Brain microvascular endothelial cell (primary cell): ENCODE data around the gene WNT2.

ENCODE experiments used
- DNase-seq: peaks from one replicate; pipeline ENCODE4 v3.0.0-alpha.2; 2020
- H3K27ac ChIP-seq: fragments of 250-450 bp; sonication (Bioruptor Pico); 2 replicates; pipeline ENCODE4 v1.5.1; 2020; ENCODE audit warnings: mild to moderate bottlenecking, moderate library complexity
- H3K27me3 ChIP-seq: fragments of 250-450 bp; sonication (Bioruptor Pico); replicated peaks from 2 replicates; pipeline ENCODE4 v1.5.1; 2020; ENCODE audit warnings: mild to moderate bottlenecking
- H3K36me3 ChIP-seq: fragments of 250-450 bp; sonication (Bioruptor Pico); replicated peaks from 2 replicates; pipeline ENCODE4 v1.5.1; 2020; ENCODE audit warnings: mild to moderate bottlenecking
- H3K4me3 ChIP-seq: 2 replicates; pipeline ENCODE4 v1.5.1; 2011; ENCODE audit warnings: low read depth, mild to moderate bottlenecking, control low read depth, low read length, moderate library complexity
- in situ Hi-C: cut with HindIII; loops from 2 replicates; pipeline ENCODE4 v1.10.0; 2017; ENCODE audit warnings: low sequenced_read_pairs, low pct_ligation_motif_present
- TF ChIP-seq, protein P1 (sequence below): IDR thresholded peaks from 2 replicates; pipeline ENCODE4 v1.5.1; 2011; ENCODE audit warnings: low read depth, mild to moderate bottlenecking, moderate library complexity, low read length, control low read depth, inconsistent platforms; ENCODE audit errors: missing control alignments

Gene WNT2

GRCh38 chr7:117349570-117349969 lies 26.7 kb upstream of the WNT2 start:
- no peaks in the 10 kb centered on the region for H3K36me3 ChIP-seq
- H3K27me3 ChIP-seq, result no peaks in the 10 kb centered on the region
- TF ChIP-seq, protein P1, sequence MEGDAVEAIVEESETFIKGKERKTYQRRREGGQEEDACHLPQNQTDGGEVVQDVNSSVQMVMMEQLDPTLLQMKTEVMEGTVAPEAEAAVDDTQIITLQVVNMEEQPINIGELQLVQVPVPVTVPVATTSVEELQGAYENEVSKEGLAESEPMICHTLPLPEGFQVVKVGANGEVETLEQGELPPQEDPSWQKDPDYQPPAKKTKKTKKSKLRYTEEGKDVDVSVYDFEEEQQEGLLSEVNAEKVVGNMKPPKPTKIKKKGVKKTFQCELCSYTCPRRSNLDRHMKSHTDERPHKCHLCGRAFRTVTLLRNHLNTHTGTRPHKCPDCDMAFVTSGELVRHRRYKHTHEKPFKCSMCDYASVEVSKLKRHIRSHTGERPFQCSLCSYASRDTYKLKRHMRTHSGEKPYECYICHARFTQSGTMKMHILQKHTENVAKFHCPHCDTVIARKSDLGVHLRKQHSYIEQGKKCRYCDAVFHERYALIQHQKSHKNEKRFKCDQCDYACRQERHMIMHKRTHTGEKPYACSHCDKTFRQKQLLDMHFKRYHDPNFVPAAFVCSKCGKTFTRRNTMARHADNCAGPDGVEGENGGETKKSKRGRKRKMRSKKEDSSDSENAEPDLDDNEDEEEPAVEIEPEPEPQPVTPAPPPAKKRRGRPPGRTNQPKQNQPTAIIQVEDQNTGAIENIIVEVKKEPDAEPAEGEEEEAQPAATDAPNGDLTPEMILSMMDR, result no peak
- no peak overlapping the region for H3K4me3 ChIP-seq
- in situ Hi-C loops, result no loop called here
- DNase-seq, result no peak
- H3K27ac ChIP-seq, result no peak overlapping the region

DNA sequence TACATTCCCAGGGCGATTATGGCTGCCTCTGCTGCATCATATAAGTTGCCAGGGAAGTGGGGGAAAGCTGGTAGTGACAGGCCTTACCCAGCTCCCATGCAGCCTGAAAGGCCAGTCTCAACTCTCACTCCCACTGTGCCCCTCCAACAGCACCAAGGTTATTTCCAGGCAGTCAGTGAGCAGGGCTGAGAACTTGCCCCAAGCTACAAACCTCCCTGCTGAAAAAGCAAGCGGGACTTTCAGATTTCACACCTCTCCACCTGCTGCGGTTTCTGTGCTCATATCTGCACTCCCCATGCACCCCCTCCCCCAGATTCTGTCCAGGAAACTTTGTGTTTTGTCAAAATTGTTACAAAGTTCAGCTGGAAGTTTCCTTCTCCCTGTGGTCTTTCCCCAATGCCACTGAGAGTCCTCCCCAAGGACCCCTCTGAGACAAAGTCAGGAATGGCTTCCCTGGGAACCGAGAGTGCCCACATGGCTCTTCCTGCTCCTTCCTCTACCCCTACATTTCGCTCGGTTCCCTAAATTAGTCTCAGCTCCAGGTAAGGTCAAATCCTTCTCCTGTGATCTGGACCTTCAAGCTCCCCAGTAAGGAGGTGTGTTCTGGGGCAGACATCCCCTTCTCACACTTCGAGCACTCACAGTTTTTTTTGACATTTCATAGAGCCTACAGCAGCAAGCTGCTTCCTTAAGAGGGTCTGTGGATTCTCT lies 25.3 kb upstream of the WNT2 start:
- no peak for DNase-seq
- in situ Hi-C loops, result no loop called here

DNA sequence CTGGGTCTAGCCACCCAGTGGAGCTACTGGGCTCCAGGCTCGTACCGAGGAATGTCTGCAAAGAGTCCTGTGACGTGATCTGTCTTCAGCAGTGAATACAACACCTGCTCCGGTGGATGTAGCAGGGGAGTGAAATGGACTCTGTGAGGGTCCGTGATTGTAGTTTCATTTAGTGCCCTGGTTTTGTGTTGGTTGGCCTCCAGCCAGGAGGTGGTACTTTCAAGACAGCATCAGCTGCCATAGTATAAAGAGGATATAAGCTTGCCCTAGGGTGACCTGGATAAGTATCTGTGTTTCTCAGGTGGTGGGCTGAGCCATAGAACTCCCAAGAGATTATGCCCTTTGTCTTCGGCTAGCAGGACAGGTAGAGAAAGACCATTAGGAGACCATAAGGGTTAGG lies 24.6 kb upstream of the WNT2 start:
- H3K27ac ChIP-seq, result no peak overlapping the region
- TF ChIP-seq, protein P1, result no peak
- DNase-seq, result no peak
- no peaks in the 10 kb centered on the region for H3K36me3 ChIP-seq
- no peak overlapping the region for H3K4me3 ChIP-seq
- no peaks in the 10 kb centered on the region for H3K27me3 ChIP-seq
- in situ Hi-C loops, result no loop called here

More for the DNA sequence above, 25.3 kb upstream of the WNT2 start:
- Histone ChIP-seq H3K27ac (no peak overlapping the region), H3K27me3 (no peaks in the 10 kb centered on the region), H3K36me3 (no peaks in the 10 kb centered on the region), H3K4me3 (no peak overlapping the region)
- TF ChIP-seq, protein P1, result no peak

DNA sequence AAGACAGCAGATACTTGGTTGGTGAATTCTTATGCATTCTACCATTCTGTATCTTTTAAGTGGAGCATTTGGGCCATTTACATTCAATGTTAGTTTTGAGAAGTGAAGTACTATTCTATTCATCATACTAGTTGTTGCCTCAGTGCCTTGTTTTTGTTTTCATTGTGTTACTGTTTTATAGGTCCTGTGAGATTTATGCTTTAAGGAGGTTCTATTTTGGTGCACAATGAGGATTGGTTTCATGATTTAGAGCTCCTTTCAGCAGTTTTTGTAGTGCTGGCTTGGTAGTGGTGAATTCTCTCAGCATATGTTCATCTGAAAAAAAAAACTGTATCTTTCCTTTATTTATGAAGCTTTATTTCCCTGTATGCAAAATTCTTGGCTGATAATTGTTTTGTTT lies 23.3 kb upstream of the WNT2 start:
- in situ Hi-C loops, result no loop called here
- no peak overlapping the region for H3K4me3 ChIP-seq
- no peak for DNase-seq
- H3K27me3 ChIP-seq, result no peaks in the 10 kb centered on the region
- H3K27ac ChIP-seq, result no peak overlapping the region
- TF ChIP-seq, protein P1, result no peak
- H3K36me3 ChIP-seq, result no peaks in the 10 kb centered on the region

GRCh38 chr7:117338020-117338419 lies 15.2 kb upstream of the WNT2 start:
- in situ Hi-C loops, result no loop called here
- Histone ChIP-seq H3K4me3 (no peak overlapping the region), H3K27me3 (no peaks in the 10 kb centered on the region), H3K36me3 (no peaks in the 10 kb centered on the region), H3K27ac (no peak overlapping the region)
- TF ChIP-seq, protein P1, result no peak
- DNase-seq, result no peak

DNA sequence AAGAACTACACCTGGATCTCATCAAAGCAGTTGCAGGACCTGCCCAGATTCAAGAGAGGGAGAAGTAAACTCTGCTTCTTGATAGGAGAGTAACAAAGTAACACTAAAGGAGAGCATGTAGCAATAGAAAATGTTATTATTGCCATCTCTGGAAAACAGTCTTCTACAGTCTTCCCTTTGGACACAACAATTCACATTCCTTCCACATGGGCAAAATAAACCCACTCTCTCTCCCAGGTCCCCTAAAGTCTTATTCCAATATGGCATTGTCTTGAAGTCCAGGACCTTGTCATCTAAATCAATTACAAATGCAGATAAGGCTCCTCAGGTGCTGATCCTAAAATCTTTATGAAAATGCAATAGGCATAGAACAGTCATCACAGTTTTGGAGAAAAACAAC lies 10.3 kb upstream of the WNT2 start:
- in situ Hi-C loops, result no loop called here
- no peaks in the 10 kb centered on the region for H3K36me3 ChIP-seq
- no peak overlapping the region for H3K27ac ChIP-seq
- no peak for DNase-seq
- no peaks in the 10 kb centered on the region for H3K27me3 ChIP-seq
- TF ChIP-seq, protein P1, result peak; percentile 12
- H3K4me3 ChIP-seq, result no peak overlapping the region
